Mesenchymal stem cell (in vitro differentiated cells and primary cell): ENCODE measurements around the gene IGF2R.
"Not testable (repeated sequence)": the region's sequence is repeated elsewhere in the genome, so short reads cannot be mapped to it uniquely, and the experiment has no call there.

Source experiments
- DNase-seq: peaks from one replicate; pipeline ENCODE4 v3.0.0-alpha.2; 2013
- H2AFZ ChIP-seq: one replicate; pipeline ENCODE4 v1.6.1; 2013; ENCODE audit warnings: low read depth, mild to moderate bottlenecking, control low read depth, inconsistent platforms, low read length, moderate library complexity
- H2AK5ac ChIP-seq: 2 replicates; pipeline ENCODE4 v1.6.1; 2013; ENCODE audit warnings: low read length, moderate library complexity, mild to moderate bottlenecking, inconsistent platforms; ENCODE audit not compliant: severe bottlenecking
- H2BK120ac ChIP-seq: one replicate; pipeline ENCODE4 v1.6.1; 2013; ENCODE audit warnings: low read depth, mild to moderate bottlenecking, inconsistent platforms, low read length, moderate library complexity
- H2BK12ac ChIP-seq, 2 experiments: one replicate each; pipeline ENCODE4 v1.6.1; 2013; ENCODE audit warnings: inconsistent platforms in 2 of 2, low read length in 2 of 2, mild to moderate bottlenecking in 2 of 2, moderate library complexity in 2 of 2, control low read depth in 1 of 2
- H2BK15ac ChIP-seq: one replicate; pipeline ENCODE4 v1.6.1; 2013; ENCODE audit warnings: mild to moderate bottlenecking, low read depth, inconsistent platforms; ENCODE audit not compliant: poor library complexity, severe bottlenecking
- H2BK5ac ChIP-seq: 2 replicates; pipeline ENCODE4 v1.6.1; 2013; ENCODE audit warnings: low read depth, mild to moderate bottlenecking, low read length, control low read depth, inconsistent platforms; ENCODE audit not compliant: poor library complexity, severe bottlenecking
- H3K14ac ChIP-seq, 2 experiments: one replicate each; pipeline ENCODE4 v1.6.1; 2013; ENCODE audit warnings: inconsistent platforms in 2 of 2, low read length in 2 of 2, control low read depth in 1 of 2, mild to moderate bottlenecking in 1 of 2, moderate library complexity in 1 of 2
- H3K18ac ChIP-seq, 2 experiments: one replicate each; pipeline ENCODE4 v1.6.1; 2013; ENCODE audit warnings: inconsistent platforms in 2 of 2, low read length in 2 of 2, control low read depth in 1 of 2, low read depth in 1 of 2, mild to moderate bottlenecking in 1 of 2
- H3K23ac ChIP-seq, 2 experiments: one replicate each; pipeline ENCODE4 v1.6.1; 2013; ENCODE audit warnings: inconsistent platforms in 2 of 2, low read length in 2 of 2, mild to moderate bottlenecking in 2 of 2, moderate library complexity in 2 of 2, control low read depth in 1 of 2
- H3K27ac ChIP-seq: 2 replicates; pipeline ENCODE4 v1.5.1; 2013; ENCODE audit warnings: mild to moderate bottlenecking, moderate library complexity, low read length, control low read depth, inconsistent platforms; ENCODE audit not compliant: poor library complexity, severe bottlenecking
- H3K27me3 ChIP-seq, 2 experiments: 2 replicates each; pipeline versions ENCODE4 v1.6.1 to v1.7.0; 2013; ENCODE audit warnings: low read length in 2 of 2, mild to moderate bottlenecking in 2 of 2, moderate library complexity in 2 of 2, control low read depth in 1 of 2, inconsistent platforms in 1 of 2; ENCODE audit not compliant: control insufficient read depth in 1 of 2, insufficient read depth in 1 of 2
- H3K36me3 ChIP-seq, 2 experiments: 2 replicates each; pipeline versions ENCODE4 v1.6.1 to v1.7.0; 2013; ENCODE audit warnings: low read length in 2 of 2, control low read depth in 1 of 2, inconsistent platforms in 1 of 2, low read depth in 1 of 2, mild to moderate bottlenecking in 1 of 2; ENCODE audit not compliant: insufficient read depth in 2 of 2, control insufficient read depth in 1 of 2
- H3K4ac ChIP-seq, 2 experiments: one replicate each; pipeline ENCODE4 v1.6.1; 2013; ENCODE audit warnings: inconsistent platforms in 2 of 2, low read length in 2 of 2, mild to moderate bottlenecking in 2 of 2, moderate library complexity in 2 of 2, control low read depth in 1 of 2, low read depth in 1 of 2
- H3K4me1 ChIP-seq: 2 replicates; pipeline ENCODE4 v1.6.1; 2013; ENCODE audit warnings: low read depth, low read length, control low read depth; ENCODE audit not compliant: control insufficient read depth, insufficient read depth
- H3K4me2 ChIP-seq: 2 replicates; pipeline ENCODE4 v1.6.1; 2013; ENCODE audit warnings: low read length, mild to moderate bottlenecking, inconsistent platforms; ENCODE audit not compliant: poor library complexity, severe bottlenecking
- H3K4me3 ChIP-seq, 2 experiments: 2 replicates each; pipeline versions ENCODE4 v1.5.1 to v1.7.0; 2013; ENCODE audit warnings: low read length in 2 of 2, mild to moderate bottlenecking in 2 of 2, control low read depth in 1 of 2, low read depth in 1 of 2; ENCODE audit not compliant: insufficient read depth in 1 of 2
- H3K79me1 ChIP-seq: replicated peaks from 2 replicates; pipeline ENCODE4 v1.6.1; 2013; ENCODE audit warnings: mild to moderate bottlenecking, control low read depth, low read length, inconsistent platforms; ENCODE audit not compliant: poor library complexity, severe bottlenecking
- H3K9ac ChIP-seq: 2 replicates; pipeline ENCODE4 v1.7.0; 2013; ENCODE audit warnings: mild to moderate bottlenecking, low read length, moderate library complexity
- H3K9me3 ChIP-seq: 2 replicates; pipeline ENCODE4 v1.7.0; 2013; ENCODE audit warnings: mild to moderate bottlenecking, low read length; ENCODE audit not compliant: control insufficient read depth
- H4K8ac ChIP-seq: one replicate; pipeline ENCODE4 v1.6.1; 2013; ENCODE audit warnings: inconsistent platforms, mild to moderate bottlenecking, low read length, moderate library complexity
- H4K91ac ChIP-seq: one replicate; pipeline ENCODE4 v1.6.1; 2013; ENCODE audit warnings: mild to moderate bottlenecking, low read length, inconsistent platforms
- WGBS: methylation state at CpG from one replicate; pipeline ENCODE4 v1.1.7; 2013; ENCODE audit warnings: mixed read lengths; 5-methylcytosine and 5-hydroxymethylcytosine counted together

IGF2R gene

GRCh38 chr6:160137989-160138835, 169.3 kb downstream of the IGF2R start:
- no peak overlapping the region for H2BK5ac ChIP-seq
- no peak overlapping the region for H4K91ac ChIP-seq
- peaks cover 11% of the 10 kb centered on the region for H3K4me1 ChIP-seq
- peak overlapping the region; percentile 13 for H3K27ac ChIP-seq
- no peak overlapping the region for H2BK120ac ChIP-seq
- H3K4me3 ChIP-seq: no peak overlapping the region
- H3K27me3 ChIP-seq: no peaks in the 10 kb centered on the region
- H3K18ac ChIP-seq: no peak overlapping the region
- WGBS: 68% methylated on average over 8 of the region's 8 CpGs
- H3K4ac ChIP-seq: no peak overlapping the region
- no peak overlapping the region for H2BK15ac ChIP-seq
- H3K23ac ChIP-seq: no peak overlapping the region
- peaks cover 0 to 22% of the 10 kb centered on the region in 2 experiments for H3K36me3 ChIP-seq
- no peak overlapping the region for H3K9ac ChIP-seq
- H3K79me1 ChIP-seq: no peaks in the 10 kb centered on the region
- H3K9me3 ChIP-seq: no peaks in the 10 kb centered on the region
- no peak overlapping the region for H2AFZ ChIP-seq
- H2AK5ac ChIP-seq: peak overlapping the region; percentile 1
- no peak overlapping the region for H2BK12ac ChIP-seq
- DNase-seq: peak; percentile 60
- H4K8ac ChIP-seq: no peak overlapping the region
- H3K4me2 ChIP-seq: no peak overlapping the region
- H3K14ac ChIP-seq: no peak overlapping the region

GRCh38 chr6:160138839-160139419, 170.0 kb downstream of the IGF2R start:
- peak overlapping the region; percentile 19 for H3K27ac ChIP-seq
- peak overlapping the region; percentile 34 for H4K91ac ChIP-seq
- peaks cover 3 to 16% of the 10 kb centered on the region in 2 experiments for H3K36me3 ChIP-seq
- H2BK120ac ChIP-seq: no peak overlapping the region
- no peak overlapping the region for H2AFZ ChIP-seq
- H3K9ac ChIP-seq: peak overlapping the region; percentile 33
- H2BK15ac ChIP-seq: no peak overlapping the region
- DNase-seq: no peak
- H3K4me2 ChIP-seq: no peak overlapping the region
- no peak overlapping the region for H3K18ac ChIP-seq
- H2BK12ac ChIP-seq: no peak overlapping the region
- H3K4me1 ChIP-seq: peaks cover 11% of the 10 kb centered on the region
- H2AK5ac ChIP-seq: peak overlapping the region; percentile 1
- H3K27me3 ChIP-seq: no peaks in the 10 kb centered on the region
- no peak overlapping the region for H3K23ac ChIP-seq
- no peak overlapping the region for H3K4me3 ChIP-seq
- H3K14ac ChIP-seq: no peak overlapping the region
- H3K79me1 ChIP-seq: no peaks in the 10 kb centered on the region
- H3K4ac ChIP-seq: no peak overlapping the region
- no peak overlapping the region for H2BK5ac ChIP-seq
- no peaks in the 10 kb centered on the region for H3K9me3 ChIP-seq
- no peak overlapping the region for H4K8ac ChIP-seq
- WGBS: 90% methylated on average over 13 of the region's 13 CpGs

GRCh38 chr6:160139420-160139851, 170.6 kb downstream of the IGF2R start:
- no peak overlapping the region for H3K9ac ChIP-seq
- no peak overlapping the region for H2BK15ac ChIP-seq
- H4K8ac ChIP-seq: peak overlapping the region; percentile 48
- no peak overlapping the region for H3K4ac ChIP-seq
- peak overlapping the region; percentile 34 for H4K91ac ChIP-seq
- H3K4me3 ChIP-seq: no peak overlapping the region
- H2BK12ac ChIP-seq: no peak overlapping the region
- no peaks in the 10 kb centered on the region for H3K9me3 ChIP-seq
- H3K79me1 ChIP-seq: no peaks in the 10 kb centered on the region
- peak; percentile 79 for DNase-seq
- no peak overlapping the region for H3K23ac ChIP-seq
- peaks cover 4 to 14% of the 10 kb centered on the region in 2 experiments for H3K36me3 ChIP-seq
- H3K27ac ChIP-seq: peak overlapping the region; percentile 19
- H3K27me3 ChIP-seq: no peaks in the 10 kb centered on the region
- H2BK120ac ChIP-seq: no peak overlapping the region
- no peak overlapping the region for H3K14ac ChIP-seq
- no peak overlapping the region for H2AFZ ChIP-seq
- H2BK5ac ChIP-seq: no peak overlapping the region
- H3K18ac ChIP-seq: no peak overlapping the region
- no peak overlapping the region for H3K4me2 ChIP-seq
- WGBS: 77% methylated on average over 12 of the region's 12 CpGs
- H3K4me1 ChIP-seq: peaks cover 11% of the 10 kb centered on the region
- no peak overlapping the region for H2AK5ac ChIP-seq

GRCh38 chr6:160140493-160140892, 171.6 kb downstream of the IGF2R start:
- H3K27ac ChIP-seq, H4K91ac ChIP-seq, H3K14ac ChIP-seq, H3K27me3 ChIP-seq, H3K4me3 ChIP-seq, H4K8ac ChIP-seq, H2BK12ac ChIP-seq, H2BK120ac ChIP-seq, DNase-seq, H2BK5ac ChIP-seq, H2AFZ ChIP-seq, H3K23ac ChIP-seq, H2BK15ac ChIP-seq, H3K79me1 ChIP-seq, H3K4ac ChIP-seq, H3K9me3 ChIP-seq, H3K4me2 ChIP-seq, H3K18ac ChIP-seq, H3K9ac ChIP-seq: not testable (repeated sequence)
- Histone ChIP-seq H2AK5ac (peak overlapping the region; percentile 33), H3K4me1 (peaks cover 11% of the 10 kb centered on the region), H3K36me3 (peaks cover 4 to 14% of the 10 kb centered on the region in 2 experiments)
- 92% methylated on average over 2 of the region's 3 CpGs for WGBS
